H1 (cell line): ENCODE data around the gene SLC35F1.

Source experiments
- CHD1 ChIP-seq: IDR thresholded peaks from 2 replicates; pipeline ENCODE4 v1.6.1; 2012; ENCODE audit warnings: low read depth, low read length, improper control_type of control experiment
- CREB1 ChIP-seq: IDR thresholded peaks from 2 replicates; pipeline ENCODE4 v1.6.1; 2012; ENCODE audit warnings: inconsistent platforms
- POLR2A ChIP-seq, 2 experiments: IDR thresholded peaks; 1 replicate in 1 of 2; 2 replicates in 1 of 2; pipeline ENCODE4 v1.6.1; 2011; ENCODE audit warnings: low read depth in 2 of 2, low read length in 2 of 2, mild to moderate bottlenecking in 2 of 2; ENCODE audit errors: control extremely low read depth in 1 of 2
- RAD21 ChIP-seq, 2 experiments: IDR thresholded peaks in 1 of 2; conservative IDR thresholded peaks in 1 of 2; 2 replicates each; pipeline ENCODE4 v1.6.1; 2011; ENCODE audit warnings: low read depth in 2 of 2, low read length in 2 of 2, improper control_type of control experiment in 1 of 2, inconsistent platforms in 1 of 2, mild to moderate bottlenecking in 1 of 2, moderate library complexity in 1 of 2
- TAF7 ChIP-seq: optimal IDR thresholded peaks from 2 replicates; pipeline ENCODE3; 2011; ENCODE audit warnings: low read depth, mild to moderate bottlenecking, inconsistent platforms, low read length, moderate library complexity, borderline replicate concordance
- TF ChIP-seq, protein P1 (sequence below), 3 experiments: IDR thresholded peaks; 1 replicate in 2 of 3; 2 replicates in 1 of 3; pipeline versions ENCODE4 v1.5.1 to v1.6.1; 2011; ENCODE audit warnings: low read length in 3 of 3, mild to moderate bottlenecking in 3 of 3, inconsistent platforms in 2 of 3, low read depth in 1 of 3, moderate library complexity in 1 of 3; ENCODE audit not compliant: insufficient read depth in 1 of 3; ENCODE audit errors: control extremely low read depth in 1 of 3
- TF ChIP-seq, protein P2 (sequence below): IDR thresholded peaks from 2 replicates; pipeline ENCODE4 v1.6.1; 2011; ENCODE audit warnings: low read depth, mild to moderate bottlenecking, low read length; ENCODE audit not compliant: insufficient read depth

- TF ChIP-seq, protein P1, sequence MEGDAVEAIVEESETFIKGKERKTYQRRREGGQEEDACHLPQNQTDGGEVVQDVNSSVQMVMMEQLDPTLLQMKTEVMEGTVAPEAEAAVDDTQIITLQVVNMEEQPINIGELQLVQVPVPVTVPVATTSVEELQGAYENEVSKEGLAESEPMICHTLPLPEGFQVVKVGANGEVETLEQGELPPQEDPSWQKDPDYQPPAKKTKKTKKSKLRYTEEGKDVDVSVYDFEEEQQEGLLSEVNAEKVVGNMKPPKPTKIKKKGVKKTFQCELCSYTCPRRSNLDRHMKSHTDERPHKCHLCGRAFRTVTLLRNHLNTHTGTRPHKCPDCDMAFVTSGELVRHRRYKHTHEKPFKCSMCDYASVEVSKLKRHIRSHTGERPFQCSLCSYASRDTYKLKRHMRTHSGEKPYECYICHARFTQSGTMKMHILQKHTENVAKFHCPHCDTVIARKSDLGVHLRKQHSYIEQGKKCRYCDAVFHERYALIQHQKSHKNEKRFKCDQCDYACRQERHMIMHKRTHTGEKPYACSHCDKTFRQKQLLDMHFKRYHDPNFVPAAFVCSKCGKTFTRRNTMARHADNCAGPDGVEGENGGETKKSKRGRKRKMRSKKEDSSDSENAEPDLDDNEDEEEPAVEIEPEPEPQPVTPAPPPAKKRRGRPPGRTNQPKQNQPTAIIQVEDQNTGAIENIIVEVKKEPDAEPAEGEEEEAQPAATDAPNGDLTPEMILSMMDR (IDR thresholded peaks at IDR 0.05; ENCODE audit: control extremely low read depth in 1 of 3, insufficient read depth in 1 of 3, low read depth in 1 of 3, low read length in 3 of 3): no peak
- TF ChIP-seq RAD21 (IDR thresholded peaks at IDR 0.05 in 1 of 2, conservative IDR thresholded peaks at IDR 0.05 in 1 of 2; ENCODE audit: low read depth in 2 of 2, low read length in 2 of 2) (no peak), TAF7 (no peak), CREB1 (no peak), CHD1 (no peak), POLR2A (IDR thresholded peaks at IDR 0.05; ENCODE audit: control extremely low read depth in 1 of 2, low read depth in 2 of 2, low read length in 2 of 2) (no peak)
- TF ChIP-seq, protein P2, sequence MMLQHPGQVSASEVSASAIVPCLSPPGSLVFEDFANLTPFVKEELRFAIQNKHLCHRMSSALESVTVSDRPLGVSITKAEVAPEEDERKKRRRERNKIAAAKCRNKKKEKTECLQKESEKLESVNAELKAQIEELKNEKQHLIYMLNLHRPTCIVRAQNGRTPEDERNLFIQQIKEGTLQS: no peak
Measured at GRCh38 chr6:118253741-118254140, 346.7 kb downstream of the SLC35F1 start.
